CD4-positive, alpha-beta T cell treated with Interleukin-17A for 4 hours (primary cell): ENCODE data around the gene PARS2.

Experiments used
- DNase-seq: peaks from one replicate; pipeline ENCODE4 v3.0.0-alpha.2; 2020; ENCODE audit warnings: mixed read lengths

Gene PARS2

GRCh38 chr1:54764133-54764921, at the start of gene PARS2:
Gene PARS2, minus strand, starts transcription at chr1:54764523. Its CDS starts 5,362 bp downstream, at chr1:54759161.
- DNase-seq = peak; percentile 98

- no peak for DNase-seq
Measured at GRCh38 chr1:54814126-54814498, 49.8 kb upstream of the PARS2 start.

GRCh38 chr1:54813485-54814125, 49.3 kb upstream of the PARS2 start:
- DNase-seq = no peak

- DNase-seq = no peak
Measured at GRCh38 chr1:54812801-54813484, 48.6 kb upstream of the PARS2 start.

- DNase-seq = no peak
Measured at GRCh38 chr1:54811739-54812655, 47.7 kb upstream of the PARS2 start.

- DNase-seq = no peak
Measured at GRCh38 chr1:54811066-54811465, 46.7 kb upstream of the PARS2 start.

GRCh38 chr1:54810153-54810942, 46.0 kb upstream of the PARS2 start:
- peak; percentile 72 for DNase-seq

GRCh38 chr1:54809496-54810074, 45.3 kb upstream of the PARS2 start:
- DNase-seq = no peak

- DNase-seq = no peak
Measured at GRCh38 chr1:54808443-54809207, 44.3 kb upstream of the PARS2 start.

GRCh38 chr1:54807756-54808155, 43.4 kb upstream of the PARS2 start:
- DNase-seq = no peak

GRCh38 chr1:54806931-54807611, 42.7 kb upstream of the PARS2 start:
- peak; percentile 23 for DNase-seq

GRCh38 chr1:54805981-54806381, 41.7 kb upstream of the PARS2 start:
- DNase-seq = no peak

- no peak for DNase-seq
Measured at GRCh38 chr1:54805466-54805865, 41.1 kb upstream of the PARS2 start.

- no peak for DNase-seq
Measured at GRCh38 chr1:54804471-54805132, 40.3 kb upstream of the PARS2 start.

GRCh38 chr1:54803761-54804470, 39.6 kb upstream of the PARS2 start:
- no peak for DNase-seq

GRCh38 chr1:54800899-54801759, 36.8 kb upstream of the PARS2 start, which contains the start of gene TTC22:
Gene TTC22, minus strand, starts transcription at chr1:54801323. Its CDS starts 160 bp downstream, at chr1:54801163.
- peak; percentile 81 for DNase-seq

GRCh38 chr1:54800041-54800898, 35.9 kb upstream of the PARS2 start:
- DNase-seq = no peak
